ENCODE data around the gene INTS1. TPM values are rescaled to one million over a fixed set of nuclear protein-coding genes. Genes with fewer than 3 reads are reported as not detected.

INTS1 gene
- total RNA-seq, 6 experiments from 2014 or later, result 84.0 to 104 (median 89.5) TPM

DNA sequence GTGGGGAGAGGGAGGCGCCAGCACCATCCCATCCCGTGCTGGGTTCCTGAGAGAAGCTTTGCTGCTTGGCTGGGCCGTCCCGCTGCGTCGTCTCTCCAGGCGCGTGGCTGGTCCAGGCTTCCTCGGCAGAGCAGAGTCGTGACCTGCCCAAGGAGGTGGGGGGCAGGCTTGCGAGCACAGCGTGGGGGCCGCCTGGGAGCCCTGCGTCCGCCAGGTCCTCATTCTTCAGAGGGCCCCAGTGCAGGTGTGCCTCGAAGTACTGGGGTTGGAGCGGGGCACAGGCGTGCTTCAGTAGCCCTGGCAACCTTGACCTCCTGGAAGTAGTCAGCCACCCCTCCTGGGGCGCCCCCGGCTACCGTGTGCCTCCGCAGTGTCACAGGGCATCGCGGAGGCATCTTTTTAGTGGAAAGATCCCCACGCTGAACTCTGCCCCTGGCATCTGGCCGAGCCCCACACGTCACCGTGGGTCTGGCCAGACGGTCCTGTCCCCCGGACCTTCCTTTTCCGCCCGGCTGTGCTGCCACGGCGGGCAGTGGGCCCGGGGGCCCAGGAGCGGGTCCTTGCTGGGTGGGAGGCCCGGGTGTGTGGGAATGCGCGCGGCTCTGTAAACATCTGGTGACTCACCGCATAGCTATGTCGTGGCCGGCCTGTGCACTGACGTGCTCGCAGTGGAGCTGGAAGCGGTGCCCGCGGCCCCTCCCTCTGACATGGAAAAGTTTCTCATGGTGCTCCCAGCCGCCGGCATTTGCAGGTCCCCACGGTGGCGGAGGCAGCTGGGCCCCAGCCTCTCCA lies 32.8 kb upstream of the INTS1 start:
- peaks cover 20% of the 10 kb centered on the region for H3K27me3 Mint-ChIP-seq (ENCODE audit: insufficient read depth)
- H3K4me1 Mint-ChIP-seq (ENCODE audit: low read depth), result peaks cover 44% of the 10 kb centered on the region
- H3K36me3 Mint-ChIP-seq (ENCODE audit: low read depth), result peaks cover 5% of the 10 kb centered on the region; the same call in 1 of the 2 replicates
- TF ChIP-seq CTCF (IDR thresholded peaks at IDR 0.05), result no peak; the same call in 1 of the 2 replicates
- peak overlapping the region; percentile 100 for H3K27ac Mint-ChIP-seq
- DNase-seq, result peak; percentile 98
- peak overlapping the region; percentile 91 for H3K4me3 Mint-ChIP-seq
- H3K9me3 Mint-ChIP-seq, result peaks cover 4% of the 10 kb centered on the region; the same call in 1 of the 2 replicates

GRCh38 chr7:1536455-1536742 lies 32.2 kb upstream of the INTS1 start:
- Mint-ChIP-seq H3K27me3 (ENCODE audit: insufficient read depth) (peaks cover 24% of the 10 kb centered on the region), H3K27ac (peak overlapping the region; percentile 100), H3K9me3 (peaks cover 4% of the 10 kb centered on the region; the same call in 1 of the 2 replicates), H3K4me1 (ENCODE audit: low read depth) (peaks cover 49% of the 10 kb centered on the region), H3K4me3 (peak overlapping the region; percentile 91), H3K36me3 (ENCODE audit: low read depth) (peaks cover 5% of the 10 kb centered on the region; the same call in 1 of the 2 replicates)
- DNase-seq, result no peak
- no peak; the same call in 1 of the 2 replicates for TF ChIP-seq CTCF (IDR thresholded peaks at IDR 0.05)

- peaks cover 4% of the 10 kb centered on the region; the same call in 1 of the 2 replicates for H3K9me3 Mint-ChIP-seq
- no peak for DNase-seq
- peaks cover 49% of the 10 kb centered on the region for H3K4me1 Mint-ChIP-seq (ENCODE audit: low read depth)
- 0 out of 2 replicates have a peak overlapping the region, but pooled peaks have one; percentile 91 for H3K4me3 Mint-ChIP-seq
- H3K27ac Mint-ChIP-seq, result peak overlapping the region; percentile 100
- no peak for TF ChIP-seq CTCF (IDR thresholded peaks at IDR 0.05)
- H3K36me3 Mint-ChIP-seq (ENCODE audit: low read depth), result no peaks in the 10 kb centered on the region
- H3K27me3 Mint-ChIP-seq (ENCODE audit: insufficient read depth), result peaks cover 22% of the 10 kb centered on the region
Measured at GRCh38 chr7:1535701-1536454, 31.7 kb upstream of the INTS1 start.

DNA sequence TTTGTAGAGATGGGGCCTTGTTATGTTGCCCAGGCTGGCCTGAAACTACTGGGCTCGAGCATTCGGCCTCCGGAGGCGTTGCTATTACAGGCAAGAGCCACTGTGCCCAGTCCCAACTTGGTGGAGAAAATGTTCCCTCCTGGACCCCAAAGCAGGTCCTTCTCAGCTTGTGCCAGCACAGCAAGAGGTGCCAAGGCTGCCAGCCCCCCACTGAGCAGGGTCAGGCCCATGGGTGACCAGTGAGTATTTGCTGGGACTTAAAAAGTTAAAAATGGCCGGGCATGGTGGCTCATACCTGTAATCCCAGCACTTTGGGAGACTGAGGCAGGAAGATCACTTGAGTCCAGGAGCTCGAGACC lies 30.9 kb upstream of the INTS1 start:
- DNase-seq, result no peak
- Mint-ChIP-seq H3K4me3 (no peak overlapping the region), H3K4me1 (ENCODE audit: low read depth) (peaks cover 49% of the 10 kb centered on the region)

More for the DNA sequence above, 30.9 kb upstream of the INTS1 start:
- H3K27me3 Mint-ChIP-seq (ENCODE audit: insufficient read depth), result peaks cover 21% of the 10 kb centered on the region
- H3K9me3 Mint-ChIP-seq, result peaks cover 4% of the 10 kb centered on the region; the same call in 1 of the 2 replicates
- TF ChIP-seq CTCF (IDR thresholded peaks at IDR 0.05), result no peak
- H3K27ac Mint-ChIP-seq, result peak overlapping the region; percentile 97; the same call in 1 of the 2 replicates
- no peaks in the 10 kb centered on the region for H3K36me3 Mint-ChIP-seq (ENCODE audit: low read depth)
